Stimulated activated CD4-positive, alpha-beta T cell treated with anti-CD3 and anti-CD28 coated beads, Interleukin-2, amount 100 ng/mL, for 48 hours (primary cell): ENCODE data around the gene ZMPSTE24.
"Not testable (repeated sequence)": the region's sequence is repeated elsewhere in the genome, so short reads cannot be mapped to it uniquely, and the experiment has no call there.

Source experiments
- DNase-seq, 2 donors: peaks; one replicate each; pipeline ENCODE4 v3.0.0-alpha.2; 2020

ZMPSTE24 gene

GRCh38 chr1:40306296-40306695 is 48.3 kb downstream of the ZMPSTE24 start:
- DNase-seq: no peak

- no peak for DNase-seq
Measured at GRCh38 chr1:40307186-40307585, 49.1 kb downstream of the ZMPSTE24 start.

GRCh38 chr1:40308036-40308727 is 50.1 kb downstream of the ZMPSTE24 start:
- DNase-seq: no peak

GRCh38 chr1:40309374-40310128 is 51.5 kb downstream of the ZMPSTE24 start:
- DNase-seq: no peak

- no peak for DNase-seq
Measured at GRCh38 chr1:40310129-40310461, 52.1 kb downstream of the ZMPSTE24 start.

GRCh38 chr1:40310983-40311642 is 53.1 kb downstream of the ZMPSTE24 start:
- no peak for DNase-seq

- DNase-seq: no peak
Measured at GRCh38 chr1:40311692-40312091, 53.7 kb downstream of the ZMPSTE24 start.

- DNase-seq: no peak
Measured at GRCh38 chr1:40312238-40313205, 54.5 kb downstream of the ZMPSTE24 start.

GRCh38 chr1:40313329-40313957 is 55.4 kb downstream of the ZMPSTE24 start:
- no peak for DNase-seq

- no peak for DNase-seq
Measured at GRCh38 chr1:40313958-40314720, 56.1 kb downstream of the ZMPSTE24 start.

GRCh38 chr1:40314721-40315238 is 56.7 kb downstream of the ZMPSTE24 start:
- no peak for DNase-seq

GRCh38 chr1:40315239-40315794 is 57.3 kb downstream of the ZMPSTE24 start:
- DNase-seq: peak; percentile 83 to 85

GRCh38 chr1:40315795-40316594 is 58.0 kb downstream of the ZMPSTE24 start:
- DNase-seq: no peak

GRCh38 chr1:40316595-40317393 is 58.8 kb downstream of the ZMPSTE24 start, which contains the start of gene COL9A2:
COL9A2 (minus strand) TSS chr1:40317286; CDS start chr1:40317197, 89 bp downstream.
- peak in 1 of 2 donors; percentile 40 for DNase-seq

GRCh38 chr1:40317394-40318074 is 59.5 kb downstream of the ZMPSTE24 start:
- no peak for DNase-seq

- DNase-seq: no peak
Measured at GRCh38 chr1:40318476-40318875, 60.4 kb downstream of the ZMPSTE24 start.

- DNase-seq: no peak
Measured at GRCh38 chr1:40318970-40319621, 61.1 kb downstream of the ZMPSTE24 start.

GRCh38 chr1:40331403-40331802 is 73.4 kb downstream of the ZMPSTE24 start:
- DNase-seq: not testable (repeated sequence)
